T-cell (primary cell): Measurements from ENCODE around the gene SERPINI1. TPM values are rescaled to one million over a fixed set of nuclear protein-coding genes. Genes with fewer than 3 reads are reported as not detected.

Experiments
- ATAC-seq, 4 experiments: fragments of 200-7000 bp in 3 of 4; fragments of 150-1000 bp in 1 of 4; cut with Tn5 transposase; replicated peaks in 1 of 4; 1 replicate in 3 of 4; 2 replicates in 1 of 4; pipeline ENCODE4 v1.10.0; 2021; ENCODE audit warnings: moderate library complexity in 3 of 4, mild to moderate bottlenecking in 2 of 4, moderate number of reproducible peaks in 1 of 4
- CTCF ChIA-PET, 2 donors: fragments of 300-600 bp; sonication (Branson Sonifier 250); formaldehyde crosslinking; loops; one replicate each; lab custom pipeline; 2022; ENCODE audit warnings: antibody characterized with exemption in 2 of 2; lab: Charles Lee
- POLR2A ChIA-PET, 2 donors: fragments of 300-600 bp; sonication (Branson Sonifier 250); formaldehyde crosslinking; loops; one replicate each; lab custom pipeline; 2022; ENCODE audit warnings: antibody characterized with exemption in 2 of 2; lab: Charles Lee
- DNase-seq, 35 experiments: peaks; one replicate each; pipeline versions ENCODE4 v3.0.0 to v3.0.0-alpha.2; 2013 to 2023
- H3K27ac ChIP-seq: one replicate; pipeline ENCODE4 v1.5.1; 2013; ENCODE audit warnings: low read length
- H3K27me3 ChIP-seq, 2 experiments: replicated peaks in 1 of 2; 1 replicate in 1 of 2; 2 replicates in 1 of 2; pipeline versions ENCODE4 v1.6.1 to v1.7.0; 2013; ENCODE audit warnings: low read length in 1 of 2, mixed read lengths in 1 of 2; ENCODE audit not compliant: control insufficient read depth in 2 of 2, insufficient read depth in 2 of 2; ENCODE audit errors: extremely low read depth in 1 of 2
- H3K36me3 ChIP-seq, 2 donors: 1 replicate in 1 of 2; 2 replicates in 1 of 2; pipeline versions ENCODE4 v1.6.1 to v1.7.0; 2013; ENCODE audit warnings: low read length in 1 of 2; ENCODE audit not compliant: control insufficient read depth in 2 of 2, insufficient read depth in 1 of 2; ENCODE audit errors: extremely low read depth in 1 of 2
- H3K4me1 ChIP-seq, 2 experiments: 1 replicate in 1 of 2; 2 replicates in 1 of 2; pipeline versions ENCODE4 v1.6.1 to v1.7.0; 2013; ENCODE audit warnings: low read length in 2 of 2, mixed read lengths in 1 of 2; ENCODE audit not compliant: insufficient read depth in 2 of 2, control insufficient read depth in 1 of 2; ENCODE audit errors: extremely low read depth in 1 of 2
- H3K4me3 ChIP-seq, 2 donors: 1 replicate in 1 of 2; 2 replicates in 1 of 2; pipeline versions ENCODE4 v1.5.1 to v1.7.0; 2013; ENCODE audit warnings: mild to moderate bottlenecking in 2 of 2, low read length in 1 of 2, moderate library complexity in 1 of 2; ENCODE audit not compliant: control insufficient read depth in 1 of 2; ENCODE audit errors: extremely low read depth in 1 of 2
- H3K9me3 ChIP-seq: 2 replicates; pipeline ENCODE4 v1.7.0; 2013
- H3K27ac Mint-ChIP-seq, 2 donors: one replicate each; pipeline ENCODE4 v1.8.0; 2020 to 2021; ENCODE audit warnings: mild to moderate bottlenecking in 2 of 2, mixed read lengths in 2 of 2
- H3K27me3 Mint-ChIP-seq, 2 donors: one replicate each; pipeline ENCODE4 v1.8.0; 2021 to 2022; ENCODE audit warnings: mixed read lengths in 2 of 2
- H3K36me3 Mint-ChIP-seq: one replicate; pipeline ENCODE4 v1.8.0; 2021; ENCODE audit warnings: mixed read lengths
- H3K4me1 Mint-ChIP-seq, 3 donors: one replicate each; pipeline ENCODE4 v1.8.0; 2020 to 2022; ENCODE audit warnings: mixed read lengths in 3 of 3, mild to moderate bottlenecking in 1 of 3
- H3K4me3 Mint-ChIP-seq, 3 donors: one replicate each; pipeline ENCODE4 v1.8.0; 2020 to 2022; ENCODE audit warnings: mild to moderate bottlenecking in 3 of 3, mixed read lengths in 3 of 3, moderate library complexity in 3 of 3
- H3K9me3 Mint-ChIP-seq, 3 donors: one replicate each; pipeline ENCODE4 v1.8.0; 2020 to 2022; ENCODE audit warnings: mixed read lengths in 3 of 3
- WGBS: methylation state at CpG from one replicate; pipeline ENCODE4 v1.1.5; 2013; ENCODE audit warnings: missing lambda C conversion rate; ENCODE audit not compliant: insufficient coverage; 5-methylcytosine and 5-hydroxymethylcytosine counted together
- total RNA-seq, 35 experiments: library from RNA in 6 of 35; stranded (reverse) in 6 of 35; fragments of 120-200 nt in 1 of 35; gene quantifications; one replicate each; pipeline versions ENCODE4 v1.2.1 to v1.2.4 and lab custom pipeline; 2013 to 2026

Gene SERPINI1
- total RNA-seq, 5 donors from 2014 or later (not counting 1 experiment from before 2014, with no cell fraction given), result 2.8 to 4.1 (median 3.0) TPM

DNA sequence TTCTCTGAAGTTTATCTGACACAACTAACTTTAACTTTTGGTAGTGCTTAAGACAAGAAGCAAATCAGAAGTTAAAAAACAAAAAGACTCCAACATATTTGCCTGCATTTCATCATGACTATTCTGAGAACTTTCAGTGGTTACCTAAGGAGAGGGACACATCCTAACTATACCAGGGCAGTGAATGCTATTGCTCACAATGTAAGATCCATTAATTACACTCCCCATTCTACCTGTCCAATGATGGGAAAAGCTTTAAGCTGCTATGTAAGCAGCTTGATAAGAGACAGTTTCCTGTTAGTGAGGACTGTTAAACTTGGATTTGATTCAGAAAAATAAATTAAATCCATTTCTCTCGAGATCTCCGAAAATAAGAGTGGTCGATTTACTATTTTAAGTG, 37.5 kb downstream of the SERPINI1 start:
- Mint-ChIP-seq H3K4me1 (peaks cover 0 to 6% (median 5%) of the 10 kb centered on the region in 3 donors), H3K27ac (no peak overlapping the region), H3K4me3 (no peak overlapping the region), H3K9me3 (peaks cover 2 to 8% (median 5%) of the 10 kb centered on the region in 3 donors), H3K27me3 (no peaks in the 10 kb centered on the region), H3K36me3 (peaks cover 4% of the 10 kb centered on the region)
- no CpG with 5 or more reads among the region's 3 CpGs for WGBS
- ChIA-PET POLR2A (no interaction called here), CTCF (interaction anchor here in 1 of 2 donors (0.6 kb wide), 1 partner anchor 21 kb away, joined by 3 read pairs; no protein-coding TSS in a partner anchor)
- Histone ChIP-seq H3K36me3 (no peaks in the 10 kb centered on the region), H3K27me3 (no peaks in the 10 kb centered on the region), H3K4me3 (no peak overlapping the region), H3K27ac (no peak overlapping the region), H3K9me3 (no peaks in the 10 kb centered on the region), H3K4me1 (no peaks in the 10 kb centered on the region)
- ATAC-seq (no peak), DNase-seq (no peak)

GRCh38 chr3:167773584-167773983, 38.1 kb downstream of the SERPINI1 start:
- POLR2A ChIA-PET, result no interaction called here
- peaks cover 0 to 6% (median 5%) of the 10 kb centered on the region in 3 donors for H3K4me1 Mint-ChIP-seq
- H3K9me3 ChIP-seq, result no peaks in the 10 kb centered on the region
- peaks cover 5 to 14% (median 8%) of the 10 kb centered on the region in 3 donors for H3K9me3 Mint-ChIP-seq
- H3K27me3 ChIP-seq, result no peaks in the 10 kb centered on the region
- no peak overlapping the region for H3K4me3 ChIP-seq
- H3K4me3 Mint-ChIP-seq, result no peak overlapping the region
- CTCF ChIA-PET, result no interaction called here
- no peak overlapping the region for H3K27ac ChIP-seq
- H3K27me3 Mint-ChIP-seq, result no peaks in the 10 kb centered on the region
- no peaks in the 10 kb centered on the region for H3K4me1 ChIP-seq
- H3K36me3 Mint-ChIP-seq, result peaks cover 4% of the 10 kb centered on the region
- WGBS, result no CpG with 5 or more reads among the region's 1 CpG
- H3K36me3 ChIP-seq, result no peaks in the 10 kb centered on the region
- no peak overlapping the region for H3K27ac Mint-ChIP-seq
- DNase-seq (no peak), ATAC-seq (no peak)

GRCh38 chr3:167776066-167776685, 40.7 kb downstream of the SERPINI1 start:
- Mint-ChIP-seq H3K27ac (no peak overlapping the region), H3K4me3 (no peak overlapping the region), H3K4me1 (peaks cover 0 to 6% (median 5%) of the 10 kb centered on the region in 3 donors), H3K9me3 (peaks cover 5 to 14% (median 9%) of the 10 kb centered on the region in 3 donors), H3K27me3 (no peaks in the 10 kb centered on the region), H3K36me3 (peaks cover 4% of the 10 kb centered on the region)
- ChIA-PET POLR2A (no interaction called here), CTCF (no interaction called here)
- Histone ChIP-seq H3K9me3 (peaks cover 2% of the 10 kb centered on the region), H3K27me3 (no peaks in the 10 kb centered on the region), H3K4me1 (no peaks in the 10 kb centered on the region), H3K36me3 (no peaks in the 10 kb centered on the region), H3K27ac (no peak overlapping the region), H3K4me3 (no peak overlapping the region)
- DNase-seq (no peak), ATAC-seq (no peak)
- 100% methylated on average over 1 of the region's 4 CpGs for WGBS

- H3K27me3 ChIP-seq, result no peaks in the 10 kb centered on the region
- Mint-ChIP-seq H3K4me1 (peaks cover 0 to 6% (median 5%) of the 10 kb centered on the region in 3 donors), H3K9me3 (peaks cover 5 to 14% (median 9%) of the 10 kb centered on the region in 3 donors), H3K36me3 (peaks cover 5% of the 10 kb centered on the region), H3K4me3 (no peak overlapping the region), H3K27me3 (no peaks in the 10 kb centered on the region), H3K27ac (no peak overlapping the region)
- POLR2A ChIA-PET, result no interaction called here
- no peaks in the 10 kb centered on the region for H3K4me1 ChIP-seq
- no peaks in the 10 kb centered on the region for H3K36me3 ChIP-seq
- 80% methylated on average over 1 of the region's 1 CpG for WGBS
- peaks cover 2% of the 10 kb centered on the region for H3K9me3 ChIP-seq
- no peak overlapping the region for H3K4me3 ChIP-seq
- DNase-seq (no peak), ATAC-seq (no peak)
- H3K27ac ChIP-seq, result no peak overlapping the region
- CTCF ChIA-PET, result no interaction called here
Observed at GRCh38 chr3:167777356-167777755, 41.8 kb downstream of the SERPINI1 start.

- POLR2A ChIA-PET, result no interaction called here
- H3K9me3 Mint-ChIP-seq, result peaks cover 5 to 14% (median 9%) of the 10 kb centered on the region in 3 donors
Observed at GRCh38 chr3:167780214-167780883, 44.8 kb downstream of the SERPINI1 start.

GRCh38 chr3:167783781-167784180, 48.3 kb downstream of the SERPINI1 start:
- H3K27me3 Mint-ChIP-seq, result no peaks in the 10 kb centered on the region
- Histone ChIP-seq H3K4me3 (no peak overlapping the region), H3K27me3 (no peaks in the 10 kb centered on the region), H3K9me3 (peaks cover 2% of the 10 kb centered on the region), H3K36me3 (no peaks in the 10 kb centered on the region), H3K4me1 (no peaks in the 10 kb centered on the region), H3K27ac (no peak overlapping the region)
- ATAC-seq, result no peak
- DNase-seq, result no peak
- H3K36me3 Mint-ChIP-seq, result peaks cover 7% of the 10 kb centered on the region
- no peaks in the 10 kb centered on the region for H3K4me1 Mint-ChIP-seq
- POLR2A ChIA-PET, result no interaction called here
- H3K9me3 Mint-ChIP-seq, result no peaks in the 10 kb centered on the region
- no CpG with 5 or more reads among the region's 1 CpG for WGBS
- H3K4me3 Mint-ChIP-seq, result no peak overlapping the region
- CTCF ChIA-PET, result no interaction called here
- H3K27ac Mint-ChIP-seq, result no peak overlapping the region

More at GRCh38 chr3:167780214-167780883, 44.8 kb downstream of the SERPINI1 start:
- no CpG with 5 or more reads among the region's 2 CpGs for WGBS
- Histone ChIP-seq H3K9me3 (peaks cover 2% of the 10 kb centered on the region), H3K4me3 (no peak overlapping the region), H3K27ac (no peak overlapping the region), H3K27me3 (no peaks in the 10 kb centered on the region), H3K36me3 (no peaks in the 10 kb centered on the region), H3K4me1 (no peaks in the 10 kb centered on the region)
- ATAC-seq (no peak), DNase-seq (no peak)
- CTCF ChIA-PET, result no interaction called here
- Mint-ChIP-seq H3K27me3 (no peaks in the 10 kb centered on the region), H3K36me3 (peaks cover 12% of the 10 kb centered on the region), H3K4me1 (no peaks in the 10 kb centered on the region), H3K4me3 (no peak overlapping the region), H3K27ac (no peak overlapping the region)
